Stimulated activated CD8-positive, alpha-beta memory T cell treated with anti-CD3 and anti-CD28 coated beads, Interleukin-12 subunit alpha, Interleukin-12 subunit beta, amount 100 ng/mL, for 24 hours (primary cell): Measurements from ENCODE around the gene KPNA6.
A peak's percentile ranks its signal among the peaks of the same experiment; 100 is the strongest.
"Not testable (repeated sequence)": the region's sequence is repeated elsewhere in the genome, so short reads cannot be mapped to it uniquely, and the experiment has no call there.

Experiments used
- DNase-seq: peaks from one replicate; pipeline ENCODE4 v3.0.0-alpha.2; 2020; ENCODE audit errors: extremely low read depth

The KPNA6 gene

GRCh38 chr1:32142446-32143301, 34.8 kb downstream of the KPNA6 start:
- no peak for DNase-seq

DNA sequence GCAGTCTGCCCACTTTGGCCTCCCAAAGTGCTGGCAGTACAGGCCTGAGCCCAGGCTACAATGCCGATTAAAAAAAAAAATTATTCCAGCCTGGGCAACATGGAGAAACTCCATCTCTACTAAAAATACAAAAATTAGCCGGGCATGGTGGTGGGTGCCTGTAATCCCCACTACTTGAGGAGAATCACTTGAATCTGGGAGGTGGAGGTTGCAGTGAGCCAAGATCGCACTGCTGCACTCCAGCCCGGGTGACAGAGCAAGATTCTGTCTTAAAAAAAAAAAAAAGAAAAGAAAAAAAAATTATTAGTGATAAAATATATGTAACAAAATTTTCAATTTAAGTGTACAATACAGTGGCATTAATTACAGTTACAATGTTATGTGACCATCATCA, 35.4 kb downstream of the KPNA6 start:
- not testable (repeated sequence) for DNase-seq

DNA sequence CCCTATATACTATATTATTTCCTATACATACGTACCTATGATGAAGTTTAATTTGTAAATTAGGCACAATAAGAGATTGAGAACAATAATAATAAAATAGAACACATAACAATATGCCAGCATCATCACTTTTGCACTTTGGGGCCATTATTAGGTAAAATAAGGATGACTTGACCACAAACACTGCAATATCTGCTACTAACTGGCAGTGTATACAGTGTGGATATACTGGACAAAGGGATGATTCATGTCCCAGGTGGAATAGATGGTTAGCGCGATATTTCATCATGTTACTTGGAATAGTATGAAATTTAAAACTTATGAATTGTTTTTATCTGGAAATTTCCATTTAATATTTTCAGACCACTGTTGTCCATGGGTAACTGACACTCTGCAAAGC, 36.2 kb downstream of the KPNA6 start:
- no peak for DNase-seq

DNA sequence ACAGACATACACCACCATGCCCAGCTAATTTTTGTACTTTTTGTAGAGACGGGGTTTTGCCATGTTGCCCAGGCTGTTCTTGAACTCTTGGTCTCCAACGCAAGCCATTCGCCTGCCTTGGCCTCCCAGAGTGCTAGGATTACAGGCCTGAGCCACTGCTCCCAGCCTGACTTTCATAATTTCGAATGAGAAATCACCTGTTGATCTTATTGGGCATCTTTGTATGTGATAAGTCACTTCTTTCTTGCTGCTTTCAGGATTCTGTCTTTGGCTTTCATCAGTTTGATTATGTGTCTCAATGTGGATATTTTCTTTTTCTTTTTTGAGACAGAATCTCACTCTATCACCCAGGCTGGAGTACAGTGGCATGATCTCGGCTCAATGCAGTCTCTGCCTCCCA, 39.9 kb downstream of the KPNA6 start:
- not testable (repeated sequence) for DNase-seq

DNA sequence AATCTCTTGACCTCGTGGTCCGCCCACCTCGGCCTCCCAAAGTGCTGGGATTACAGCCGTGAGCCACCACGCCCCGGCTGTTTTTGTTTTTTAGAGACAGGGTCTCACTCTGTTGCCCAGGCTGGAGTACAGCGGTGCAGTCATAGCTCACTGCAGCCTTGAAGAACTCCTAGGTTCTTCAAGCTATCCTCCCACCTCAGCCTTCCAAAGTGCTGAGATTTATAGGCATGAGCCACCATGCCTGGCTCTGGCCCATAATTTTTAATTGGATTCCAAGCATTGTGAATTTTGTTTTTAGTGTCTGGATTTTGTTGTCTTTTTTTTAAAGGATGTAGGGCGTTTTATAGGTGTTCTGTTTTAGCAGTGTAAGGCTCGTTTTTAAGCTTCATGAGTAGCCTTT, 43.0 kb downstream of the KPNA6 start:
- DNase-seq = no peak

DNA sequence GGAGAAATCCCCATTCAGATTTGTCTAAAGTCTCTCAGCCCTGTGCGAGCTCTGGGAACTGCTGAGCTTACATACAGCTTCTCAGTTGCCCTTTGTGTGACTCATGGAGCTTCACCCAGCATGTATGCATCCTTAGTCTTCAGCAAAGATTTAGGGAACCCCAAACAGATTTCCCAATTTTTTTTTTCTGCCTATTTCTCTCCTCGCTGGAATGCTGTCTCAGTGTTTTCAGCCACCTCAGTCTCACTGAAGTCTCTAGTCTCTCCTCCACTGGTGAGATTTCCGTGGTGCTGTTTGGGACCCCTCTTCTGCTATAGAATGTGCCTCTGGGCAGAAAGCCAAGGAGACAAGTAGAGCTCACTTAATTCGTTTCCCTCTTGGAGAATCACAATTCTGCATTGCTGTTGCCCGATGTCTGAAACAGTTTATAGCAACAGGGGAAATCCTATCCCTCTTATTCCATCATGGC, 43.5 kb downstream of the KPNA6 start:
- no peak for DNase-seq

DNA sequence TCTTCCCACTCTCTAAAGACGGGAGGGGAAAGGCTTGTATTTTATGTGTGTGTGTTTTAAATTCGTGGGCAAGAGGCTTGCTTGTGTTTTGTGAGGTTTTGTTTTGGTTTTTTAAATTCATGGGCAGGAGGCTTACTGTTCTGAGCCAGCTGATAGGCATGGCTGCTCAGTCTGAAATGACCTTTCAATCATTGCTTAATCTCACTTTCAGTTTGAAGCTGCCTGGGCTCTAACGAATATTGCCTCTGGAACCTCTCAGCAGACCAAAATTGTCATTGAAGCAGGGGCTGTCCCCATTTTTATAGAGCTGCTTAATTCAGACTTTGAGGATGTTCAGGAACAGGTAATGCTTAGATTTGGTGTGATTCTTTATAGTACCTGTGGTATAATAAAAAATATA, 51.3 kb downstream of the KPNA6 start:
- DNase-seq = no peak

GRCh38 chr1:32163405-32163804, 55.5 kb downstream of the KPNA6 start:
- no peak for DNase-seq

GRCh38 chr1:32165633-32166032, 57.8 kb downstream of the KPNA6 start:
- DNase-seq = not testable (repeated sequence)

DNA sequence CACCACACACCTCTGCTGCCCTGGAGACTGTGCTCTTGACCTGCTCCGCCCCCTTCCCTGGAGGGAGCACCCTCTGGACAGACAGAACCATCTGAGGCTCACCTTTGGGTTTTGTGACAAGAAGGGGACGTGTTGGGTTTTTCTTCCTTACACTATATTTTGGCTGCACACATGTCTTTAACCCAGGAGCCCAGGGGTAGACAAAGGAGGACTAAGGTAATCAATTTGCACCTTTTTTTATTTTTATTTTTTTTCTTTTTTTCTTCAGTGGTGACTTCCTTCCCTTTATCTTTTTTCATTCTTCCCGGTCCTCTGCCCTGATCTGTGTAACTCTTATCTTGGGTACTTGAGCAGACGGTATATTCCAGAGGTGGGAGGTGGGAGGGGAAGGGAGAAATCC, 63.1 kb downstream of the KPNA6 start:
- DNase-seq = no peak

DNA sequence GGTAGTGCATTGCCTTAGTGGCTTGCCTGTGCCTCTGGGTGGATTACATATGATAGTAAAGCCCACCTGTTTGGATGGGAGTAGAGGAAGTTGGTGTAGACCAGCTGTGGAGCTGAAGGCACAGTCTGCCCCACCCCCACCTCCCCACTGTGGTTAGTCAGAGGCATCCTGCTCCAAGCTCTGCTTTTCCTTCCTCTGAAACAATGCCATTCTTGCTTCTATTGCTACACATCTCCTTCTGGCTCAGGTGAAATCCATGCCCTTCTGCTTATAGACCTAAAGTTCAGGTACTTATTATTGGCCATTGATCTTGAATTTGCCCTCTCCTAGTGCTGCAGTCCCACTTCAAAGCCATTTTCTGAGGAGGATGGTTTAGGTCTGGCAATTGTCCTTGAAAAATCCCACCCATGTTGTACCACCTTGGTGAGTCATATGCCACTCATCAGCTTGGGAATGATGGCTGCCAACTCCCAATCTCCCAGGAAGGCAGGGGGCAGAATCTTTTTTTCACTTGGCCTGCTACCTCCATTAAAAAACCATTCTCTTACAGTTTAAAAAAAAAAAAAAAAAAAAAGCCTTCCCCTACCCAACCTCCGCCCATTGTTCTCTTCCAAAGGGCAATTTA, 64.9 kb downstream of the KPNA6 start:
- no peak for DNase-seq

- DNase-seq = no peak
Measured at GRCh38 chr1:32178380-32179192, 70.7 kb downstream of the KPNA6 start.

GRCh38 chr1:32179193-32179442, 71.3 kb downstream of the KPNA6 start:
- no peak for DNase-seq

GRCh38 chr1:32179443-32180185, 71.8 kb downstream of the KPNA6 start, which contains the start of gene TXLNA:
Gene TXLNA, plus strand, starts transcription at chr1:32179675. Its CDS starts 671 bp downstream, at chr1:32180346.
- peak; percentile 77 for DNase-seq

DNA sequence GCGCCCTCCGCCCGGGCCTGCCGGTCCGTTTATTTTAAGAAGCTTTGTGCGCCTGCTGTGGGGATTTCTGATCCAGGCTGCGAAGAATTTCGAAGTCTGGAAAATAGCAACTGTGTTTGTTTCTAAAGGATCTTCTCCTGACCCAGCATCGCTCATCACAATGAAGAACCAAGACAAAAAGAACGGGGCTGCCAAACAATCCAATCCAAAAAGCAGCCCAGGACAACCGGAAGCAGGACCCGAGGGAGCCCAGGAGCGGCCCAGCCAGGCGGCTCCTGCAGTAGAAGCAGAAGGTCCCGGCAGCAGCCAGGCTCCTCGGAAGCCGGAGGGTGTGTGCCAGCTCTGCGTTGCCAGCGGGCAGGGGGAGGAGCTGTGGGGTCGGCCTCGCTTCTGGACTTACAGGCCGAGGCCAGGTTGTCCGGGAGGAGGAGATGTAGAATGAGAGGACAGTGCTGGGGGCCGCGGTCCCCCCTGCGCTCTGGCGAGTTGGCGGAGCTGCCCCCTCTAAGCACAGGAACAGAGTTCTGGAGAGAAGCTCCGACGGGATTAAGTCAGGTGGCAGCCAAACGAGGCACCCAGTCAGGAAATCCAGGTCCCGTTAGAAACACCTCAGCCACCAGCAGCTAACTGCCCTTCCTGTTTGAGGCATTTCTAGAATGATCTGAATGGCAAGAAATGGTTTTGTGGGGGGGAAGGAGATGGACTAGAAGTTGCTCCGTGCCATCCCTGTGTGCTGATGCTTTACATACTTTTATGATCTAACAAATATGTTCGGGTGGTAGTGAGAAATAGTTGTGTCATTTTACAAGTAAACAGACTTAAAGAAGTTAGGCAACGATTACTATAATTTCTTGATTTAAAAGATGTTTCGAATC, 72.6 kb downstream of the KPNA6 start:
- no peak for DNase-seq

GRCh38 chr1:32181065-32181464, 73.2 kb downstream of the KPNA6 start:
- DNase-seq = no peak

DNA sequence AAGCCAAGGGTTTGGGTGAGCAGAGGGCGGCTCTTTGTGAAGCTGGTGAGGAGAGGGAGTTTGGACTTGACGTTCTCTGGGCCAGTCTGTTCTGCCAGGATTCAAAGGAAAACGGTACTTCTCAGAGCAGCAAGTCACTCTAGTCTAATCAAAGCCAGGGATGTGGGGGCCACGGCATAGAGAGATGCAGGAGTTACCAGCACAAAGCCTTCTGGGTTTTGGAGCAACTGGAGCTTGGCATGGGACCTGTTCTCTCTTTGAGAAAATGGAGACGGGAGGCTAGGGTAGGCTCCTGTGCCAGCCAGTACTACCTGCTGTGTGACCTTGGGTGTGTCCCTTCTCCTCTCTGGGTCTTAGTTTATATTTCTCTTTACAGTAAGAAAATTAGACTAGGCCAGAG, 73.7 kb downstream of the KPNA6 start:
- no peak for DNase-seq

DNA sequence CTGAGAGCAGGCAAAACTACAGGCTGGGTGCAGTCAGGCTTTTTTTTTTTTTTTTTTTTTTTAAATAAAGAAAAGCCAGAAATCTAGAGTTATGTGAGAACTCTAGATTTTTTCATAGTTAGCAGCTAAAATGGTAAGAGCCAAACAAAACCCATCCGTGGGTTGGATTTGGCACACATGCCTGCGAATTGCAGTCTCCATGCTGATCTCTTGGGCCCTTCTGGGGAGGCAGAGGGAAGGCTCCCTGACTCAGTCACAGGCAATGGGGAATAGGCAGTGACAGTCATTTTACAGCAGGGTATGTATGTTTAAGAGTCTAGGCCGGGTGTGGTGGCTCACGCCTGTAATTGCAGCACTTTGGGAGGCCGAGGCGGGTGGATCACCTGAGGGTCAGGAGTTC, 74.2 kb downstream of the KPNA6 start:
- DNase-seq = no peak

DNA sequence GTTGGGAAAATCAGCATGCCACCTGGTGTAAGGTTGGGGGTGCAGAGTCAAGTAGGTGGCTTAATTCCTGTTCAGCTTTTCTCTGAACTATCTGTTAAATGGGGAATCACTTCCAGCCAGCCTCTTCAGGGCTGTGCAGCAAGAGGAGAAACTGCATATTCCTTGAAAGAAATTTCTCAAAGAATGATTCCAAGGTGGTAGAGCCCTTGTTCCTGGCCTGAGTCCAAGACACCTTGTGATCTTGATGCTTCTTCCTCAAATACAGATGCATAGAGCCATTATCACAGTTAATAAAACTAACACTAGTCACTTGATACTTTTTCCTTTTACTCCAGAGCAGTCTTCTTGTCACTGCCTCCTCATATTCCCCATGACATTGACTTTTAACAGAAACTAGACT, 76.8 kb downstream of the KPNA6 start:
- DNase-seq = no peak

DNA sequence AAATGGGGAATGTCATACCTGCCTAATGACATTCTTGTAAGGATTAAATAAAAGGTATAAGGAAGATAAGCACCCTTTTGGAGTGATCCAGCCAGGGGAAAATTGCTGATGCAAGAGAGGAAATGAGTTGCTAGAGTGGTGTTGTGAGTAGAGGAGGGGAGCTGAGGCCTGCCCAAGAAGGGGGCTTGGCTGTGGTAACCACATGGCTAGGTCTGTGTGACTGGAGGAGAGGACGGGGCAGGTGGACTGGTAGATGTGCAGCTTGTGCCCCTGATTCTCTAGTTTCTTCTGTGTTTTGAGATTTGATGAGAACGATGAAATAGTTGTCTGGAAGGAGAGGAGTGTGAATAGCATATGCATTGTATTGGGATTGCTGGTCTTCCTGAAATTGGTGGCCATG, 78.2 kb downstream of the KPNA6 start:
- DNase-seq = no peak

- DNase-seq = no peak
Measured at GRCh38 chr1:32186491-32186890, 78.6 kb downstream of the KPNA6 start.
